Ovary (tissue), 9 donors: ENCODE measurements around the gene PLB1. TPM values are rescaled to one million over a fixed set of nuclear protein-coding genes. Genes with fewer than 3 reads are reported as not detected.

ENCODE experiments used
- DNase-seq, 5 donors: peaks; one replicate each; pipeline ENCODE4 v3.0.0-alpha.2; 2019 to 2020
- H3K27ac ChIP-seq, 2 donors: fragments of 200-600 bp; one replicate each; pipeline versions ENCODE4 v1.5.1 to v1.8.0; 2019 to 2022
- H3K27me3 ChIP-seq: fragments of 200-600 bp; one replicate; pipeline ENCODE4 v1.8.0; 2022
- H3K36me3 ChIP-seq: fragments of 200-600 bp; sonication (generic); one replicate; pipeline ENCODE4 v1.5.1; 2019
- H3K4me1 ChIP-seq: one replicate; pipeline ENCODE4 v1.8.1; 2013; ENCODE audit warnings: mild to moderate bottlenecking, moderate library complexity; ENCODE audit not compliant: insufficient read depth
- H3K4me3 ChIP-seq: fragments of 200-600 bp; sonication (generic); one replicate; pipeline ENCODE4 v1.5.1; 2017
- H3K9me3 ChIP-seq, 2 donors: fragments of 200-600 bp in 1 of 2; sonication (generic) in 1 of 2; one replicate each; pipeline versions ENCODE4 v1.5.1 to v1.8.1; 2013 to 2019; ENCODE audit warnings: mild to moderate bottlenecking in 1 of 2, moderate library complexity in 1 of 2
- EP300 ChIP-seq: sonication (generic); formaldehyde crosslinking; IDR thresholded peaks from one replicate; pipeline ENCODE4 v1.6.1; 2017; ENCODE audit warnings: antibody characterized with exemption
- POLR2A ChIP-seq: fragments of 450-650 bp; IDR thresholded peaks from one replicate; pipeline ENCODE4 v1.6.1; 2017; ENCODE audit warnings: antibody characterized with exemption, mild to moderate bottlenecking, moderate library complexity
- WGBS, 3 donors: extraction: QIAGEN DNeasy Blood & Tissue Kit in 1 of 3; methylation state at CpG; one replicate each; pipeline versions ENCODE4 v1.1.5 to v1.1.7; 2013 to 2017; 5-methylcytosine and 5-hydroxymethylcytosine counted together
- intact Hi-C, 4 donors: fragments of 100-400 bp; cut with DNase I; formaldehyde crosslinking; loops; one replicate each; pipeline versions ENCODE4 v1.11.0 to v1.15.1; 2022 to 2023
- polyA plus RNA-seq, 2 donors: library from polyadenylated mRNA; stranded (reverse); fragments of 200-250 nt in 1 of 2; fragments of 350-450 nt in 1 of 2; fragmentation: Illumina TruSeq in 1 of 2; extraction: RNeasy Lipid Tissue Mini Kit (QIAGEN cat#74804) in 1 of 2; gene quantifications; one replicate each; pipeline ENCODE4 v1.2.3, GENCODE V29; 2013 to 2014
- total RNA-seq, 7 donors: library from RNA; depleted of rRNA in 2 of 7; stranded (reverse); fragments of >200 nt in 2 of 7; fragmentation: NEBNext Ultra II Directional in 3 of 7; extraction: Animal tissue kit (Norgen Biotek cat#: 25700) in 3 of 7; gene quantifications; one replicate each; pipeline versions ENCODE4 v1.1.0 to v1.2.4, GENCODE V29; 2016 to 2023
- TF ChIP-seq, protein P1 (sequence below), 3 donors: fragments of 450-650 bp in 2 of 3; fragments of 200-600 bp in 1 of 3; IDR thresholded peaks; one replicate each; pipeline versions ENCODE4 v1.5.1 to v1.8.0; 2016 to 2022; ENCODE audit warnings: antibody characterized with exemption in 3 of 3, mild to moderate bottlenecking in 1 of 3
- donor health status: DM: no; HTN: no; CAD: no; lungs with moderate emphysema.
- donor health status: DM: no; HTN: no; CAD: no.
- donor health status: Bipolar disorder and iron deficiency.
- donor health status: DM: yes; HTN: yes; CAD: no.
- donor health status: DM: no; HTN: no; CAD: no.
- donor health status: DM: yes; HTN: yes; CAD: no.

The PLB1 gene
- total and polyA plus RNA-seq, 9 donors, result 0.99 to 9.3 (median 2.7) TPM

DNA sequence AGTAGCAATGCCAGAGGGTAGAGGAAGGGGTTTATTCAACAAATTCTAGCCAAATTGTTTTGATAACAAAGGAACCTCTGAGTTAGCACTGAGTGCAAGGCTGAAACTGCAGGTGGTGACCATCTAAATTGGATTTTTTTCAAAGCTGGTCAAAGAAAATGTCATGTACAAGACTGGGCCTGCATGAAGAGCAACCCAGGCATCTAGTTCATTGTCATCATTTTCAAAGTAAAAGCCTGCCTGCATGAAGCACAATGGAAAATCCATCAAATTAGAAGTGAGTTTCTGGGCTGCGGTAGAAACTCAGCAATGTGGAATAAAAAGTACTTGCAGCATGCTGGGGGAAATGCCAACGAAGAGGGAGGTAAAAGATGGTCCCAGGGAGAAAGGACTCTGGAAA is 175.0 kb downstream of the PLB1 start:
- WGBS, 3 donors, result 63 to 86% (median 71%) methylated on average over 2 of the region's 2 CpGs
- Histone ChIP-seq H3K36me3 (no peaks in the 10 kb centered on the region), H3K4me3 (no peak overlapping the region), H3K4me1 (no peaks in the 10 kb centered on the region), H3K9me3 (no peaks in the 10 kb centered on the region), H3K27ac (no peak overlapping the region), H3K27me3 (no peaks in the 10 kb centered on the region)
- intact Hi-C loops, result no loop called here
- TF ChIP-seq, protein P1, sequence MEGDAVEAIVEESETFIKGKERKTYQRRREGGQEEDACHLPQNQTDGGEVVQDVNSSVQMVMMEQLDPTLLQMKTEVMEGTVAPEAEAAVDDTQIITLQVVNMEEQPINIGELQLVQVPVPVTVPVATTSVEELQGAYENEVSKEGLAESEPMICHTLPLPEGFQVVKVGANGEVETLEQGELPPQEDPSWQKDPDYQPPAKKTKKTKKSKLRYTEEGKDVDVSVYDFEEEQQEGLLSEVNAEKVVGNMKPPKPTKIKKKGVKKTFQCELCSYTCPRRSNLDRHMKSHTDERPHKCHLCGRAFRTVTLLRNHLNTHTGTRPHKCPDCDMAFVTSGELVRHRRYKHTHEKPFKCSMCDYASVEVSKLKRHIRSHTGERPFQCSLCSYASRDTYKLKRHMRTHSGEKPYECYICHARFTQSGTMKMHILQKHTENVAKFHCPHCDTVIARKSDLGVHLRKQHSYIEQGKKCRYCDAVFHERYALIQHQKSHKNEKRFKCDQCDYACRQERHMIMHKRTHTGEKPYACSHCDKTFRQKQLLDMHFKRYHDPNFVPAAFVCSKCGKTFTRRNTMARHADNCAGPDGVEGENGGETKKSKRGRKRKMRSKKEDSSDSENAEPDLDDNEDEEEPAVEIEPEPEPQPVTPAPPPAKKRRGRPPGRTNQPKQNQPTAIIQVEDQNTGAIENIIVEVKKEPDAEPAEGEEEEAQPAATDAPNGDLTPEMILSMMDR (IDR thresholded peaks at IDR 0.05), result no peak
- TF ChIP-seq EP300 (no peak), POLR2A (no peak)
- no peak for DNase-seq

DNA sequence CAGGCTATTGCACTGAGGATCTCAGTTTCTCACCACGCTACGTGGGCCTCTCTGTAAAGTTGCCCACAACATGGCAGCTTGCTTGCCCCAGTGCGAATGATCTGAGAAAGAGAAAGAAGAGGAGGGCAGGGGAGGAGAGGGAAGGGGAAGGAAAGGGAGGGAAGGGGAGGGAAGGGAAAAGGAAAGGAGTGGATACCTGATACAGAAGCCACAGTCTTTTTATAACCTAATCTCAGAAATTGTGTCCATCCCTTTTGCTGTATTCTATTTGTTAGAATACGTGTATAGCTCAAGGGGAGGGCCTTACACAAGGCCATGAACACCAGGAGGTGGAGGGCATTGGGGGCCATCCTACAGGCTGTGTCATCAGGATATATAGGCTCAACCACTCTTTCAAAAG is 177.5 kb downstream of the PLB1 start:
- intact Hi-C loops, result no loop called here
- Histone ChIP-seq H3K4me1 (no peaks in the 10 kb centered on the region), H3K9me3 (no peaks in the 10 kb centered on the region), H3K36me3 (no peaks in the 10 kb centered on the region), H3K4me3 (no peak overlapping the region), H3K27ac (no peak overlapping the region), H3K27me3 (no peaks in the 10 kb centered on the region)
- WGBS, 3 donors, result 97 to 98% (median 97%) methylated on average over 4 of the region's 4 CpGs
- TF ChIP-seq, protein P1 (IDR thresholded peaks at IDR 0.05), result no peak
- no peak for TF ChIP-seq EP300
- no peak for TF ChIP-seq POLR2A
- DNase-seq, result no peak

DNA sequence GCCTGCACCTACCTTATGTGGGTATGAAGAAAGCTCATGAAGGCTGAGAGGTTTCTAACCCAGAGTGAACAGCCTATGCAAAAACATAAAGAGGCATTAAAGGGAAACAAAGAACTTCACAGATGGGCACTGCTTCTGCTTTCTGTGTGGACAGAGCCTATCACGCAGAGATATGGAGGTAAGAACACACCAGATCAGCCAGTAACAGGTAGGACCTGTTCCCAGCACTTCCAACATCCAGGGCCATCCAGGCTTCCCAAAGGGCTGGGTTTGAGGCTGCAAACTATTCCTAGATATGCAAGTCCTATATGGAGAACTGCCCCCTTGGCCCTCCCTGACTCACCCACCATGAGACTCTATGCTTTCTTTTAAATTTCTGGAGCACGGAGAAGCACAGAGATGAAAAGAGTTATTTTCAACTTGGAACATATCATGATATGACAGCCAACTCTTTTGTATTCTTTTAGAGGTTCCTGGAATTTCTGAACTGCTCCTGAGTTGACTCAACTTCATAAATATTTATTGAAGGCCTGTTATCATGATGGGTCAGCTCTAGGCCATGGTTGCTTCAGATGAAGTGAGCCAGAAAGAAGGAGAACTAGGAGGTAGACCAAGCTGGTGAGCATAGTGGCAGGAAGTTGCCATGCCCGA is 178.3 kb downstream of the PLB1 start:
- H3K27ac ChIP-seq, result no peak overlapping the region
- H3K9me3 ChIP-seq, result no peaks in the 10 kb centered on the region
- intact Hi-C loops, result no loop called here

DNA sequence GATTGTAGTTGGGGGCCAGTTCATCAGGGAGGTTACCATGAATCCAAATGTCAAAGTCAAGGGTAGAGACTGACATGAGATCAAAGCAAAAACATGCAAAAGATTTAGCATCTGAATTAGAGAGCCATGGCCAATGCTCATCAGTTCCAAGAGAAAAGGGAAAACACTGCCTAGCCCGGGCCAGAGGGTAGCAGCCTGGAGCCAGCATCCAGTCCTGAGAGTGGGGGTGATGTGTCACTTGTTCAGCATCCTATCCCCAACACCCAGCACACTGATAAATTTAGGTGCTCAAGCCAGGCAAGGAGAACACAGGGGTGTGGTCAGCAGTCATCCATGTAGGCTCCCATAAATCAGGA is 178.8 kb downstream of the PLB1 start:
- TF ChIP-seq EP300 (no peak), POLR2A (no peak)
- TF ChIP-seq, protein P1 (IDR thresholded peaks at IDR 0.05), result no peak
- Histone ChIP-seq H3K27me3 (no peaks in the 10 kb centered on the region), H3K36me3 (no peaks in the 10 kb centered on the region), H3K4me3 (no peak overlapping the region), H3K27ac (no peak overlapping the region), H3K4me1 (peaks cover 2% of the 10 kb centered on the region), H3K9me3 (no peaks in the 10 kb centered on the region)
- intact Hi-C loops, result no loop called here
- no peak for DNase-seq
- 76 to 86% (median 86%) methylated on average over 1 of the region's 1 CpG for WGBS, 3 donors

More for the DNA sequence above, 178.3 kb downstream of the PLB1 start:
- DNase-seq, result no peak
- Histone ChIP-seq H3K36me3 (no peaks in the 10 kb centered on the region), H3K4me1 (peaks cover 2% of the 10 kb centered on the region), H3K4me3 (no peak overlapping the region), H3K27me3 (no peaks in the 10 kb centered on the region)
- TF ChIP-seq POLR2A (no peak), EP300 (no peak)
- TF ChIP-seq, protein P1 (IDR thresholded peaks at IDR 0.05), result no peak
- 67 to 71% (median 71%) methylated on average over 3 of the region's 3 CpGs for WGBS, 3 donors
